ENCODE data around the gene GOSR1.

The GOSR1 gene

DNA sequence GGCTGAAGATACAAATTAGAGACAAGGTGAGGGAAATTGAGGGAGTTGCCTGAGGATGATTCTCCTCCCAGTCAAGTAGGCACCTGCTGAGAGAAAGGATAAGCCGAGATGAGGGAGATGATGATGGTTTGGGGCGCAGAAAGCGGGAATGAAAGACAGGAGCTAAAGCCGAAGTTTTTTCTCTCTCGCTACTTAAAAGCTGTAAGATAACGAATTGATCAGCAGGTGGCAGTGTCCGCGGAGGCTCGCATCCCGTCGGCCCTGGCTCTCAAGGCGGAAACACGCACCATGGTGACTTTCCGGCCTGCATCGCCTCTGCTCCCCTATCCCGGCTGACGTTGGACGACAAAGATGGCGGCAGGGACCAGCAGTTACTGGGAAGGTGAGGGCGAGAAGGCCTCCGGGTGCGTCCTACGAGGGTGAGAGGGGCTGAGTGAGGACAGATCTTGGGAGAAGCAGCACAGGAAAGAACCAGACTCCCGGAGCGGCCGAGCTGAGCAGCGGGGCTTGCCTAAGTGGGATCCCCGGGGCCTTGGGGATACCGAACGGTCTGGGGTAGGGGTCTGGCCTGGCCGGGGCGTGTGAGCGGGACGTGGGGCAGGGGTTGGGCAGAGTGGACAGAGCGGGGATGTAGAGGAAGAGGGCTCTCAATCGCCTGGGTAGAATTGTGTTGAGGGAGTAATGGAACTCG is at the start of gene GOSR1:
TSS of gene GOSR1 (plus strand) at position 326 of the 691 bp plus-strand sequence. CDS start at position 352, 26 bp downstream.
- TF ChIP-seq ARNTL (CRISPR knock-in tag; IDR thresholded peaks at IDR 0.05; ENCODE audit: borderline replicate concordance, low read depth) (no peak), CSDC2 (CRISPR knock-in tag; IDR thresholded peaks at IDR 0.05) (no peak), ZFP30 (CRISPR knock-in tag; IDR thresholded peaks at IDR 0.05) (no peak), ZC3H10 (CRISPR knock-in tag; IDR thresholded peaks at IDR 0.05) (no peak), SNAI2 (CRISPR knock-in tag; IDR thresholded peaks at IDR 0.05) (no peak), TOX (CRISPR knock-in tag; IDR thresholded peaks at IDR 0.05; ENCODE audit: borderline replicate concordance) (no peak), BACH2 (CRISPR knock-in tag; IDR thresholded peaks at IDR 0.05; ENCODE audit: borderline replicate concordance) (no peak), ZNF70 (CRISPR knock-in tag; IDR thresholded peaks at IDR 0.05) (no peak), ISL1 (CRISPR knock-in tag; IDR thresholded peaks at IDR 0.05) (no peak), ZNF8 (CRISPR knock-in tag; IDR thresholded peaks at IDR 0.05) (no peak), ZFP3 (CRISPR knock-in tag; IDR thresholded peaks at IDR 0.05) (no peak), ZNF565 (CRISPR knock-in tag; conservative IDR thresholded peaks at IDR 0.05; ENCODE audit: low read depth) (no peak), OSR1 (CRISPR knock-in tag; IDR thresholded peaks at IDR 0.05) (no peak)
- TF ChIP-seq, protein P1, sequence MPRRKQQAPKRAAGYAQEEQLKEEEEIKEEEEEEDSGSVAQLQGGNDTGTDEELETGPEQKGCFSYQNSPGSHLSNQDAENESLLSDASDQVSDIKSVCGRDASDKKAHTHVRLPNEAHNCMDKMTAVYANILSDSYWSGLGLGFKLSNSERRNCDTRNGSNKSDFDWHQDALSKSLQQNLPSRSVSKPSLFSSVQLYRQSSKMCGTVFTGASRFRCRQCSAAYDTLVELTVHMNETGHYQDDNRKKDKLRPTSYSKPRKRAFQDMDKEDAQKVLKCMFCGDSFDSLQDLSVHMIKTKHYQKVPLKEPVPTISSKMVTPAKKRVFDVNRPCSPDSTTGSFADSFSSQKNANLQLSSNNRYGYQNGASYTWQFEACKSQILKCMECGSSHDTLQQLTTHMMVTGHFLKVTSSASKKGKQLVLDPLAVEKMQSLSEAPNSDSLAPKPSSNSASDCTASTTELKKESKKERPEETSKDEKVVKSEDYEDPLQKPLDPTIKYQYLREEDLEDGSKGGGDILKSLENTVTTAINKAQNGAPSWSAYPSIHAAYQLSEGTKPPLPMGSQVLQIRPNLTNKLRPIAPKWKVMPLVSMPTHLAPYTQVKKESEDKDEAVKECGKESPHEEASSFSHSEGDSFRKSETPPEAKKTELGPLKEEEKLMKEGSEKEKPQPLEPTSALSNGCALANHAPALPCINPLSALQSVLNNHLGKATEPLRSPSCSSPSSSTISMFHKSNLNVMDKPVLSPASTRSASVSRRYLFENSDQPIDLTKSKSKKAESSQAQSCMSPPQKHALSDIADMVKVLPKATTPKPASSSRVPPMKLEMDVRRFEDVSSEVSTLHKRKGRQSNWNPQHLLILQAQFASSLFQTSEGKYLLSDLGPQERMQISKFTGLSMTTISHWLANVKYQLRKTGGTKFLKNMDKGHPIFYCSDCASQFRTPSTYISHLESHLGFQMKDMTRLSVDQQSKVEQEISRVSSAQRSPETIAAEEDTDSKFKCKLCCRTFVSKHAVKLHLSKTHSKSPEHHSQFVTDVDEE (CRISPR knock-in tag; IDR thresholded peaks at IDR 0.05) = no peak
- TF ChIP-seq, protein P2, sequence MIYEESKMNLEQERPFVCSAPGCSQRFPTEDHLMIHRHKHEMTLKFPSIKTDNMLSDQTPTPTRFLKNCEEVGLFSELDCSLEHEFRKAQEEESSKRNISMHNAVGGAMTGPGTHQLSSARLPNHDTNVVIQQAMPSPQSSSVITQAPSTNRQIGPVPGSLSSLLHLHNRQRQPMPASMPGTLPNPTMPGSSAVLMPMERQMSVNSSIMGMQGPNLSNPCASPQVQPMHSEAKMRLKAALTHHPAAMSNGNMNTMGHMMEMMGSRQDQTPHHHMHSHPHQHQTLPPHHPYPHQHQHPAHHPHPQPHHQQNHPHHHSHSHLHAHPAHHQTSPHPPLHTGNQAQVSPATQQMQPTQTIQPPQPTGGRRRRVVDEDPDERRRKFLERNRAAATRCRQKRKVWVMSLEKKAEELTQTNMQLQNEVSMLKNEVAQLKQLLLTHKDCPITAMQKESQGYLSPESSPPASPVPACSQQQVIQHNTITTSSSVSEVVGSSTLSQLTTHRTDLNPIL (CRISPR knock-in tag; IDR thresholded peaks at IDR 0.05; ENCODE audit: low read depth) = no peak
- TF ChIP-seq, protein P3, sequence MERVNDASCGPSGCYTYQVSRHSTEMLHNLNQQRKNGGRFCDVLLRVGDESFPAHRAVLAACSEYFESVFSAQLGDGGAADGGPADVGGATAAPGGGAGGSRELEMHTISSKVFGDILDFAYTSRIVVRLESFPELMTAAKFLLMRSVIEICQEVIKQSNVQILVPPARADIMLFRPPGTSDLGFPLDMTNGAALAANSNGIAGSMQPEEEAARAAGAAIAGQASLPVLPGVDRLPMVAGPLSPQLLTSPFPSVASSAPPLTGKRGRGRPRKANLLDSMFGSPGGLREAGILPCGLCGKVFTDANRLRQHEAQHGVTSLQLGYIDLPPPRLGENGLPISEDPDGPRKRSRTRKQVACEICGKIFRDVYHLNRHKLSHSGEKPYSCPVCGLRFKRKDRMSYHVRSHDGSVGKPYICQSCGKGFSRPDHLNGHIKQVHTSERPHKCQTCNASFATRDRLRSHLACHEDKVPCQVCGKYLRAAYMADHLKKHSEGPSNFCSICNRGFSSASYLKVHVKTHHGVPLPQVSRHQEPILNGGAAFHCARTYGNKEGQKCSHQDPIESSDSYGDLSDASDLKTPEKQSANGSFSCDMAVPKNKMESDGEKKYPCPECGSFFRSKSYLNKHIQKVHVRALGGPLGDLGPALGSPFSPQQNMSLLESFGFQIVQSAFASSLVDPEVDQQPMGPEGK (CRISPR knock-in tag; IDR thresholded peaks at IDR 0.05; ENCODE audit: borderline replicate concordance) = no peak
- TF ChIP-seq, protein P4, sequence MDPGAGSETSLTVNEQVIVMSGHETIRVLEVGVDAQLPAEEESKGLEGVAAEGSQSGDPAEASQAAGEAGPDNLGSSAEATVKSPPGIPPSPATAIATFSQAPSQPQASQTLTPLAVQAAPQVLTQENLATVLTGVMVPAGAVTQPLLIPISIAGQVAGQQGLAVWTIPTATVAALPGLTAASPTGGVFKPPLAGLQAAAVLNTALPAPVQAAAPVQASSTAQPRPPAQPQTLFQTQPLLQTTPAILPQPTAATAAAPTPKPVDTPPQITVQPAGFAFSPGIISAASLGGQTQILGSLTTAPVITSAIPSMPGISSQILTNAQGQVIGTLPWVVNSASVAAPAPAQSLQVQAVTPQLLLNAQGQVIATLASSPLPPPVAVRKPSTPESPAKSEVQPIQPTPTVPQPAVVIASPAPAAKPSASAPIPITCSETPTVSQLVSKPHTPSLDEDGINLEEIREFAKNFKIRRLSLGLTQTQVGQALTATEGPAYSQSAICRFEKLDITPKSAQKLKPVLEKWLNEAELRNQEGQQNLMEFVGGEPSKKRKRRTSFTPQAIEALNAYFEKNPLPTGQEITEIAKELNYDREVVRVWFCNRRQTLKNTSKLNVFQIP (CRISPR knock-in tag; IDR thresholded peaks at IDR 0.05; ENCODE audit: borderline replicate concordance, low read depth) = no peak
- TF ChIP-seq, protein P5, sequence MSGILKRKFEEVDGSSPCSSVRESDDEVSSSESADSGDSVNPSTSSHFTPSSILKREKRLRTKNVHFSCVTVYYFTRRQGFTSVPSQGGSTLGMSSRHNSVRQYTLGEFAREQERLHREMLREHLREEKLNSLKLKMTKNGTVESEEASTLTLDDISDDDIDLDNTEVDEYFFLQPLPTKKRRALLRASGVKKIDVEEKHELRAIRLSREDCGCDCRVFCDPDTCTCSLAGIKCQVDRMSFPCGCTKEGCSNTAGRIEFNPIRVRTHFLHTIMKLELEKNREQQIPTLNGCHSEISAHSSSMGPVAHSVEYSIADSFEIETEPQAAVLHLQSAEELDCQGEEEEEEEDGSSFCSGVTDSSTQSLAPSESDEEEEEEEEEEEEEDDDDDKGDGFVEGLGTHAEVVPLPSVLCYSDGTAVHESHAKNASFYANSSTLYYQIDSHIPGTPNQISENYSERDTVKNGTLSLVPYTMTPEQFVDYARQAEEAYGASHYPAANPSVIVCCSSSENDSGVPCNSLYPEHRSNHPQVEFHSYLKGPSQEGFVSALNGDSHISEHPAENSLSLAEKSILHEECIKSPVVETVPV (CRISPR knock-in tag; IDR thresholded peaks at IDR 0.05) = no peak
- peak; percentile 100 for ATAC-seq

DNA sequence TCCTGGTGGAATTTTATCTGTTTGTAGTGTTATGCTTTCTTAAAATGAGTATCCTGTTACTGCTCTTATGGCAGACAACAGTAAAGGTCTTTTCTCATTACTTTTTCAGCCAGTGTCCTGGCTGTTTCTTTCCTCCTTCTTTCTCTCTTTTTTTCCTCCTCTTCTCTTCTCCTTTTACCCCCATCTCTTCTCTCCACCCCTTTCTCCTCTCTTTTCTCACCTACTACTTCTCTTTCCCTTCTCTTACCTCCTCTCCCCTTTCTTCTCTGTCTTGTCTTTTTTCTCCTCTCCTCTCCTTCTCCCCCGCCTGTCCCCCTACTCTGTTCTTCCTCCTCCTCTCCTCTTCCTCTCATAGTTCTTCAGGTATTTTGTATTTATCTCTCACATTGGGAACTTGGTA is 49.6 kb upstream of the GOSR1 start:
- no peak for ATAC-seq
- TF ChIP-seq TOX (CRISPR knock-in tag; IDR thresholded peaks at IDR 0.05; ENCODE audit: borderline replicate concordance) (no peak), ARNTL (CRISPR knock-in tag; IDR thresholded peaks at IDR 0.05; ENCODE audit: borderline replicate concordance, low read depth) (no peak)

DNA sequence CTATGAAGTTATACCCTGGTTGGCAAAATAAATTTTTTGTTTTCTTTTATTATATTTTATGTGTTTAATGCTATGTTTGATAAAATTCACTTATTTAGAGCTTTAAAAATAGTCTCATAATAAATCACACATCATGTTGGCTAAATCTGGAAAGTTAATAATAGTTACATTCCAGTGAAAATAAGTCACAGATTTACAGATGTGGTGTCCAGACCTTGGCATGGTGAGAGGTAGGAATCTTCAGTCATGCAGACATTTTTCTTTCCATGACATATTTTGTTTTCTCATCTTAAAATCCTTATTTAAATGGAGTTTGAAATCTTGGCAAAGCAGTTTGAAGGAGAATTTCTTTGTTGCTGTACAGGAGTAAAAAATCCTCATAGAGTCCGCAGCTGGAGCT is 48.1 kb upstream of the GOSR1 start:
- TF ChIP-seq, protein P5 (CRISPR knock-in tag; IDR thresholded peaks at IDR 0.05) = no peak
- TF ChIP-seq ZNF8 (CRISPR knock-in tag; IDR thresholded peaks at IDR 0.05) (no peak), CSDC2 (CRISPR knock-in tag; IDR thresholded peaks at IDR 0.05) (no peak), RARB (CRISPR knock-in tag; IDR thresholded peaks at IDR 0.05) (no peak), BACH2 (CRISPR knock-in tag; IDR thresholded peaks at IDR 0.05; ENCODE audit: borderline replicate concordance) (no peak), ISL1 (CRISPR knock-in tag; IDR thresholded peaks at IDR 0.05) (no peak), ARNTL (CRISPR knock-in tag; IDR thresholded peaks at IDR 0.05; ENCODE audit: borderline replicate concordance, low read depth) (no peak)
- TF ChIP-seq, protein P3 (CRISPR knock-in tag; IDR thresholded peaks at IDR 0.05; ENCODE audit: borderline replicate concordance) = no peak
- peak; percentile 65 for ATAC-seq

Measured in SK-N-SH treated with all-trans-retinoic acid at 6 μM for 48 hours (cell line).